Left lung (tissue), 10 donors: Measurements from ENCODE around the gene AUNIP. TPM values are rescaled to one million over a fixed set of nuclear protein-coding genes. Genes with fewer than 3 reads are reported as not detected.

ENCODE experiments used
- ATAC-seq: fragments of 200-7000 bp; cut with Tn5 transposase; one replicate; pipeline ENCODE4 v1.9.1; 2020; ENCODE audit warnings: moderate library complexity
- DNase-seq, 4 donors: peaks; one replicate each; pipeline ENCODE4 v3.0.0-alpha.2; 2013 to 2020
- H3K27ac ChIP-seq, 2 donors: fragments of 200-600 bp; sonication (generic) in 1 of 2; one replicate each; pipeline versions ENCODE4 v1.5.0 to v1.8.0; 2020 to 2021
- H3K27me3 ChIP-seq, 2 donors: fragments of 200-600 bp; sonication (generic) in 1 of 2; one replicate each; pipeline versions ENCODE4 v1.5.0 to v1.8.0; 2020 to 2021
- H3K36me3 ChIP-seq, 2 donors: fragments of 200-600 bp; sonication (generic) in 1 of 2; one replicate each; pipeline versions ENCODE4 v1.5.0 to v1.8.0; 2020 to 2021
- H3K4me1 ChIP-seq, 2 donors: fragments of 200-600 bp; one replicate each; pipeline ENCODE4 v1.8.0; 2021
- H3K4me3 ChIP-seq, 2 donors: fragments of 200-600 bp; sonication (generic) in 1 of 2; one replicate each; pipeline versions ENCODE4 v1.5.0 to v1.8.0; 2020 to 2021; ENCODE audit warnings: mild to moderate bottlenecking in 1 of 2
- H3K9me3 ChIP-seq, 2 donors: fragments of 200-600 bp; sonication (generic) in 1 of 2; one replicate each; pipeline versions ENCODE4 v1.5.0 to v1.8.0; 2020 to 2021
- intact Hi-C, 2 donors: fragments of 100-400 bp; cut with DNase I; formaldehyde crosslinking; loops; one replicate each; pipeline versions ENCODE4 v1.11.2 to v1.14.2; 2022
- polyA plus RNA-seq, 6 donors: library from polyadenylated mRNA; unstranded; fragments of 120-200 nt; gene quantifications; one replicate each; pipeline ENCODE4 v1.2.1, GENCODE V29; 2013; ENCODE audit not compliant: insufficient read length in 6 of 6
- total RNA-seq, 2 donors: library from RNA; stranded (reverse); fragmentation: NEBNext Ultra II Directional; extraction: Animal tissue kit (Norgen Biotek cat#: 25700); gene quantifications; one replicate each; pipeline ENCODE4 v1.2.1, GENCODE V29; 2021
- TF ChIP-seq, protein P1 (sequence below), 2 donors: fragments of 200-600 bp; sonication (generic) in 1 of 2; IDR thresholded peaks; one replicate each; pipeline versions ENCODE4 v1.5.0 to v1.8.0; 2021; ENCODE audit warnings: antibody characterized with exemption in 2 of 2
- donor health status: DM: no; HTN: yes; CAD: no.
- donor health status: DM: no; HTN: no; CAD: no.

Gene AUNIP
- total and polyA plus RNA-seq, 8 donors: 0.97 to 3.1 (median 2.4) TPM

DNA sequence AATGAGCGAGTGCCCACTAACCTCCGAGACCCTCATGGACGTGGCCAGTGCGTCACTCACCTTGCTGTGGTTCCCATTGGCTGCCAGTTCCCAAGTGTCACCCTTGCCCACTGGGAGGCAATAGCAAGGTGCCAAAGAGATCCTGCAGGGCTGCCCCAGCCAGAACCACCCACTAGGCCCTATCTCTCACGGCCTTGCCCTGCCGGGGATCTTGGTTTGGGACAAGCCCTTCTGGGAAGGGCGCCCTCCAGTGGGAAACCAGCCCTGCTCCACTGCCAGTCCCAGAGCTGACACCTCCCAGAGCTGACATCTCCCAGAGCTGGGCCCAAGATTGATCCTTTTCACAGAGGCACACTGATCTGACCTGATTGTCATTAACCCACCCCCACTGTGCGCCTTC lies 61.3 kb downstream of the AUNIP start:
- Histone ChIP-seq H3K27ac (no peak overlapping the region), H3K4me3 (no peak overlapping the region), H3K27me3 (no peaks in the 10 kb centered on the region), H3K4me1 (peaks cover 11 to 50% of the 10 kb centered on the region in 2 donors), H3K9me3 (no peaks in the 10 kb centered on the region), H3K36me3 (no peaks in the 10 kb centered on the region)
- intact Hi-C loops: loop anchor here in 1 of 2 donors (5.0 kb wide), 1 partner anchor 191 kb away; no protein-coding TSS in a partner anchor
- TF ChIP-seq, protein P1, sequence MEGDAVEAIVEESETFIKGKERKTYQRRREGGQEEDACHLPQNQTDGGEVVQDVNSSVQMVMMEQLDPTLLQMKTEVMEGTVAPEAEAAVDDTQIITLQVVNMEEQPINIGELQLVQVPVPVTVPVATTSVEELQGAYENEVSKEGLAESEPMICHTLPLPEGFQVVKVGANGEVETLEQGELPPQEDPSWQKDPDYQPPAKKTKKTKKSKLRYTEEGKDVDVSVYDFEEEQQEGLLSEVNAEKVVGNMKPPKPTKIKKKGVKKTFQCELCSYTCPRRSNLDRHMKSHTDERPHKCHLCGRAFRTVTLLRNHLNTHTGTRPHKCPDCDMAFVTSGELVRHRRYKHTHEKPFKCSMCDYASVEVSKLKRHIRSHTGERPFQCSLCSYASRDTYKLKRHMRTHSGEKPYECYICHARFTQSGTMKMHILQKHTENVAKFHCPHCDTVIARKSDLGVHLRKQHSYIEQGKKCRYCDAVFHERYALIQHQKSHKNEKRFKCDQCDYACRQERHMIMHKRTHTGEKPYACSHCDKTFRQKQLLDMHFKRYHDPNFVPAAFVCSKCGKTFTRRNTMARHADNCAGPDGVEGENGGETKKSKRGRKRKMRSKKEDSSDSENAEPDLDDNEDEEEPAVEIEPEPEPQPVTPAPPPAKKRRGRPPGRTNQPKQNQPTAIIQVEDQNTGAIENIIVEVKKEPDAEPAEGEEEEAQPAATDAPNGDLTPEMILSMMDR (IDR thresholded peaks at IDR 0.05): peak; percentile 22 to 39
- ATAC-seq (peak; percentile 5), DNase-seq (peak in 1 of 4 donors; percentile 58)

DNA sequence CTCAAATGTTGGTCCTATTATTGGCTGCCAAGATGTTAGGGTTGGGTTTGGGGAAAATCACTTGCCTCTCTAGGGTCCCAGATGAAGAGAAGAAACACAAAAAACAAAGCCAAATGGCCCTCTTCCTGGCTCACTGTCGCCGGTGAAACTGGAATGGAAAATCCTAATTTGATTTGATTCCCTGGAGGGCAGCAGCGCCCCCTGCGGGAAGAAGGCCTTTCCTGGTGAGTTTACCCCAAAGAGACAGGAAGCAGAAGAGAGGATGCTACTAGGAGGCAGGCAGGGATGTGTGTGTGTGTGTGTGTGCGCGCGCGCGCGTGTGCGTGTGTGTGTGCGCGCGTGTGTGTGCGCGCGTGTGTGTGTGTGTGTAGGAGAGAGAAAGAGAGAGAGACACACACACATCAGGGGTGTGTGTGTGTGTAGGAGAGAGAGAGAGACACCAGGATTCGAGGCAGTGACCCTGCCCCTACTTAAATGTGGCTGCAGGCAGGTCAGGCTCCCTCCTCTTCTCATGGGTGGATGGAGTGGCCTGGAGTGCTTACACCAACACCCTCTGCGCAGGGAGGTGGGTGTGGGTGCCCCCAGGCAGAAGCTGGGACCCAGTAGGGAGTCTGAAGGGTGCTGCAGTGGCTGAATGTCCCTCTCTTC lies 62.3 kb downstream of the AUNIP start:
- peak; percentile 74 for ATAC-seq
- TF ChIP-seq, protein P1 (IDR thresholded peaks at IDR 0.05): peak; percentile 67 to 82
- intact Hi-C loops: loop anchor here in 1 of 2 donors (5.0 kb wide), 1 partner anchor 190 kb away; no protein-coding TSS in a partner anchor
- Histone ChIP-seq H3K9me3 (no peaks in the 10 kb centered on the region), H3K36me3 (no peaks in the 10 kb centered on the region), H3K4me1 (peaks cover 11 to 43% of the 10 kb centered on the region in 2 donors), H3K27me3 (no peaks in the 10 kb centered on the region), H3K4me3 (no peak overlapping the region), H3K27ac (peak overlapping the region; percentile 35 to 50)
- DNase-seq: peak; percentile 58 to 88 (median 82)

DNA sequence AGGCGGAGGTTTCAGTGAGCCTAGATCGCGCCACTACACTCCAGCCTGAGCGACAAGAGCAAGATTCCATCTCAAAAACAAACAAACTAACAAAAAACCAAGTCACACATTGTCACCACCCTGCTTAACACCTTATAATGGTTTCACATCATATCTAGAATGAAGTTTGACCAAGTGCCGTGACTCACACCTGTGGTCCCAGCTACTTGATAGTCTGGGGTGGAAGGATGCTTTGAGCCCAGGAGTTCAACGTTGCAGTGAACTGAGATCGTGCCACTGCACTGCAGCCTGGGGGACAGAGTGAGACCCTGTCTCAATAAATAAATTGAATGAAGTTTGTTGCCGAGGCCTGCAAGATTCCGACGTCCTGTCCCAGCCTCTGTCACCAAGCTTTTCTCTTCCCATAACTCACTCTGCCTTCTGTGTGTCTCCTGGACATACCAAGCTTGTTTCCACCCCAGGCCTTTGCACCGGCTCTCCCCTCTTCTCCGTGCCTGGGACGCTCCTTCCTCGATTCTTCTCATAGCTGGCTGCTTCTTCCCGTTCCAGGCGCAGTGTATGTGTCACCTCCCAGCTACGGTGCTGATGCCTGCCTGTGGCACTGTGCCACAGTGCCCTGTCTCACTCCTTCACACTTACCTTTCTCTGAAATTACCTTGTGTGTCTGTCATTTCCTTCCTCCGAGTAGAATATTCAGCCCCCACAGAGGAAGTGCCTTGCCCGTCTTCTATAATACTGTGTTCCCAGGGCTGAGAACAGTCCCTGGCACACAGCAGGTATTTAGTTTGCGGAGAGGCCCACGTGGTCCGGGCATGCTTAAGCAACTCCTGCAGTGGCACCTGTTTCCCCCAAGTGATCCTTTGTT lies 63.1 kb downstream of the AUNIP start:
- no peak overlapping the region for H3K4me3 ChIP-seq
- H3K4me1 ChIP-seq: peaks cover 9 to 37% of the 10 kb centered on the region in 2 donors
- no peak for DNase-seq
- H3K9me3 ChIP-seq: no peaks in the 10 kb centered on the region
- peak; percentile 75 for ATAC-seq
- no peaks in the 10 kb centered on the region for H3K36me3 ChIP-seq
- H3K27ac ChIP-seq: peak overlapping the region; percentile 35 to 50
- intact Hi-C loops: loop anchor here in 1 of 2 donors (5.0 kb wide), 1 partner anchor 189 kb away; no protein-coding TSS in a partner anchor
- H3K27me3 ChIP-seq: no peaks in the 10 kb centered on the region
- TF ChIP-seq, protein P1 (IDR thresholded peaks at IDR 0.05): no peak

DNA sequence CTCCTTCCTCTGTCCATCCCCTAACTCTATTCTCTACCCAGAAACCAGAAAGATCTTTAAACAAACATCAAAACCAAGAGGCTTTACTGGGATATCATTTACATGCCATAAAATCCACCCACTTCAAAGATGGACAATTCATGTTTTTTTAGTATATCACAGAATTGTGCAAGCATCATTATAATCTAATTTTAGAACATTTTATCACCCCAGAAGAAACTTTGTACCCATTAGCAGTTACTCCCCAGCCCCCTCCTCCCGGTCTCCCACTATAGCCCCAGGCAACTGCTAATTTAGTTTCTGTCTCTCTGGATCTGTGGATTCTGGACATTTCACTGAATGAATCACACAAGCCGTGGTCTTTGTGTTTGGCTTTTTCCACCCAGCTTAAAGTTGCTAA lies 64.0 kb downstream of the AUNIP start:
- ATAC-seq: no peak
- H3K9me3 ChIP-seq: no peaks in the 10 kb centered on the region
- no peak overlapping the region for H3K27ac ChIP-seq
- TF ChIP-seq, protein P1 (IDR thresholded peaks at IDR 0.05): no peak
- H3K36me3 ChIP-seq: no peaks in the 10 kb centered on the region
- intact Hi-C loops: loop anchor here in 1 of 2 donors (5.0 kb wide), 1 partner anchor 188 kb away; no protein-coding TSS in a partner anchor
- H3K27me3 ChIP-seq: no peaks in the 10 kb centered on the region
- H3K4me1 ChIP-seq: peaks cover 2 to 28% of the 10 kb centered on the region in 2 donors
- DNase-seq: no peak
- H3K4me3 ChIP-seq: no peak overlapping the region

DNA sequence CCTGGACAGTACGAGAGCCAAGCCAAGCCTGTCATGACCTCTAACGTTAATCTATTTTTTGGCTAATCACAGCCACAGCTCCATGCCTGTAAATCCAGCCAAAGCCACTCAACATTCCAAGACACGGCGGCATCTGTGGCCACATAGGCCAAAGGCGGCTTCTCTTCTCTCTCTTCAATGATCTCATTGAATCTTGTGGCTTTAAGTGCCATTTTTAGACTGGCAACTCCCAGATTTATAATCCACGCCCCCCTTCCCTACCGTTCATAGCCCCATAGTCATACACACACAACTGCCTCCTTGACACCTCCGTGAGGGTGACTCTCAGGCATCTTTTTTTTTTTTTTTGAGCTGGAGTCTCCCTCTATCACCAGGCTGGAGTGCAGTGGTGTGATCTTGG lies 64.9 kb downstream of the AUNIP start:
- Histone ChIP-seq H3K4me3 (no peak overlapping the region), H3K27ac (no peak overlapping the region), H3K36me3 (no peaks in the 10 kb centered on the region), H3K27me3 (no peaks in the 10 kb centered on the region), H3K9me3 (no peaks in the 10 kb centered on the region), H3K4me1 (peaks cover 2 to 24% of the 10 kb centered on the region in 2 donors)
- ATAC-seq: peak; percentile 26
- DNase-seq: no peak
- TF ChIP-seq, protein P1 (IDR thresholded peaks at IDR 0.05): no peak
- intact Hi-C loops: no loop called here
